HG02759 (cell line): ENCODE measurements around the gene PRKCE.

Source experiments
- ATAC-seq: cut with Tn5 transposase; IDR thresholded peaks from one replicate; pipeline ENCODE4 v1.9.1; 2021; ENCODE audit warnings: mild to moderate bottlenecking, moderate library complexity; ENCODE audit not compliant: unreplicated experiment

Gene PRKCE

DNA sequence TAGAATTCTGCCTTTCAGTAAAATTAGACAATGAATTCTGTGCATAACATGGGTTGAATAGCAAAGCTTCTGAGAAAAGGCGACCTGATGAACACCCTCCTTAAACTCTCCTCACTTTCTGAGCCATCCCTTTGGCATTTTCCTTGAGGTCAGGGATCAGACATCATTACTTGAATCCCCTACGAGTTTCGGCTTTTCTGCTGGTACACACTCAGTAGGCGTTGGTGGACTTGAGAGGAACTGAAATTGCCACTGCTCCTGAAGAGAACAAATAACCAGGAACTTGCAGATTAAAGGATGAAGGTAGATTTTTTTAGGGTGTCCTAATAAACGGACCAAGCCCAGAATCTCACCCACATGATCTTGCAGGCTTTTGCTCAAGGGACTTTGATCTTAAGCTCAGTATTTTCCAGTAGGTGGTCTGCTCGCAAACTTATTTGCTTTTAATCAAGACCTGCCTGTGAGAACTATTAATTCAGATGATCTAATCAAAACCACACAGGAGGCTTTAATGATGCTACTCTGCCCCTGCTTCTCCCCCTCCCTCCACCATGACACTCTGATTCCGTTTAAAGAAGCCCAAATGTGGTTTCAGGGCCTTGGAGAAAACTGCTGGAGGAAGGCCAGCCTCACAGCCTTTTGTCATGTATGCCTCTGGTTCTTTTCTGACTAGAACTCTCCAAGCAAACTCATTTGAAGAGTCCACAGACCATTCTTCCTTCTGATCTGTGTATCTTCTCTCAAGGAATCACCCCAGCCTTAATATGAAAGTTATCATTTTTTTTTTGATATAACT lies 124.9 kb downstream of the PRKCE start:
- ATAC-seq: no peak

DNA sequence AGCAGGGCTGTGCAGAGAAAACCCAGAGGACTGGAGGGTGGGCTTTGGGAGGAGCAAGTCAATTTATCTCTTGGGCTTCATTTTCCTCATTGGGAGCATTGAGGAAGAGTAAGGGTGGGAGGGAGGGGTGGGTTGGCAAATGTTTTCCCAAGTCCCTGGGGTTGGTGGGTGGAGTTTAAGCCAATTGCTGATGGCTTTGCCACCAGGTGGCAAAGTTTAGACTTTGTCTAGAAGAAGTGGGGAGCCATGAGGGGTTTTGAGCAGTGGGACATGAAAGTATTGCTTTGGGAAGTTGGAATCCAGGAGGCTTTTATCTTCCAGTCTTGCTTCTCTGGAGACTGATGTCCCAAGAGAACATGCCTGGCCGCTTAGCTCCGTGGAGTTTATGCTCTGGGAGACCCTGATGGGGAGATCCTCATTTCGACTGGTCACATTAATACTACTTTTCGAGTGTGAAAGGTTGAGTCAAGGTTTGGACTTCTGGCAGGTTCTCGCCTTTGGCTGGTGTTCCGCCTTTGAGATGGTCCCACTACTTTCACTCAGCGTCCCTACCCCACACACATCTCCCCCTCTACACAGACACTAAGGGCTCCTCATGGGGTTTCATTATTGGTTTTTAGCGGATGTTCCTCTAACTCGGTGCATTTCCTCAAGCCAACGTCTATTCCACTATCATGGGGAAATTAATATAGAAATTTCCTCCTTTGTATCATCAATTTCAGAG lies 126.7 kb downstream of the PRKCE start:
- ATAC-seq: no peak

DNA sequence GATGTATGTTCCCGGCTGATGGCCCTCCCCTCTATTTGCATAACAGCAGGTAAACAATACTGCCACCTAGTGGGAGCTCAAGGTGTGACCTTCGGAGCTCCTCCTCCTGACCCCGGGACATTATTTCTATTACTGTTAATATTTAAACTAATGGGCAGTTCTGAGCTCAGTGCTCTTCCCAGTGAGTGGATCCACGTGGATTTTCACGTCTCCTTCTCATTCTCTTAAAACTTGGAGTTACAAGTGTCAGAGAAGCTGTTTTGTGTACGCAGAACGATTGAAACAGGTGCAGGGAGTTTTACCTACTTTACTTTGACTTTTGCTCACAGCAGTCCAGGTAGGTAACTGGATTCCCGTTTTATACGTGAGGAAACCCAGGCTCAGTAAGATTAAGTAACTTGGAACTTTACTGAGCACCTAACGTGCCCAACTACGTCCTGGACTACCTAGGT lies 127.3 kb downstream of the PRKCE start:
- peak; percentile 53 for ATAC-seq

DNA sequence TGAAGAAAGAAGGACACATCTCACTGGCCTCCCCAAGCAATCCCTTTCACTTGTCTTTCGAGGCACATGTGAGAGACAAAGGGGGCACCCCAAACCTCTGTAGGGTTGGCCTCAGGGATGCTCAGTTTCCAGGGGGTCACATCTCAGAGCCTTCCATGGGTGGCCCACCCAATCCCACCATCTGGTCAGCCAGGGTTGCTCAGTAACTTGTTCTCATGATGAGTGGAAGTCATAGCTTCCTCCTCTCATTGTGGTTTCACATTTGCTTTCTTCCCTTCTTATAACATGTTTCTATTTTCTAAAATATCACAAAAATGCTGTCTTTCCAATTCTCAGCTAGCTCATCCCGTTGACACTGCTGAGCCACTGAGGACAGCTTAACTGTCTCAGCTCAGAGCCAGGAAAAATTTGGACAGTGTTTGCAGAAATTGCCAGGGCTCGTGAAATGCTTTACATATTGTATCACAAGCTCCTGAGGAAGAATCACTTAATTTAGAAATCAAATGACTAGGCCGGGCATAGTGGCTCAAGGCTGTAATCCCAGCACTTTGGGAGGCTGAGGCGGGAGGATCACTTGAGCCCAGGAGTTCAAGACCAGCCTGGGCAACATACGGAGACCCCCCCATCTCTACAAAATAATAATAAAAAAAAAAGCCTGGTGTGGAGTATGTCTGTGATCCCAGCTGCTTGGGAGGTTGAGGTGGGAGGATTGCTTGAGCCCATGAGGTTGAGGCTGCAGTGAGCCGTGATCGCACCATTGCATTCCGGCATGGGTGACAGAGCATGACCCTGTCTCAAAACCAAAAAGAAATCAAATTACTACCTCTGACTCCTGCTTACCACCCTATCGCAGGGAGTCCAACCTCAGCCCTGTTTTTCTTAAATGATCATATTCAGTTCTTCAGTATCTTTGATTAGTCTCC lies 129.3 kb downstream of the PRKCE start:
- ATAC-seq: peak; percentile 58

DNA sequence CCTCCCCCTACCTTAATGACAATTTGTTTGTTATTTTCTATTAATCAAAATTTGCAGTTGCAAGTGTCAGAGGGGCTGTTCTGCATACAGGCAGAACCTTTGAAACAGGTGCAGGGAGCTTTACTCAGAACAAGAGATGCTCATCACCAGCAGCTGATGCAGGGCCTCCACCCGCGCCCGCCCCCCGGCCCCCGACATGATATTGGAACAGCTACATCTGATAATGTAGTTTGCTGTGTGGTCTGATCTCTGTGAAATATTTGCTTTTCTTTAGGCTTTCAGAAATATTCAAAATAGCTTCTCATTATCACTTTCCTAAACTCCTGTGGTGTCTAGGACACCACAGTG lies 130.0 kb downstream of the PRKCE start:
- peak; percentile 38 for ATAC-seq

DNA sequence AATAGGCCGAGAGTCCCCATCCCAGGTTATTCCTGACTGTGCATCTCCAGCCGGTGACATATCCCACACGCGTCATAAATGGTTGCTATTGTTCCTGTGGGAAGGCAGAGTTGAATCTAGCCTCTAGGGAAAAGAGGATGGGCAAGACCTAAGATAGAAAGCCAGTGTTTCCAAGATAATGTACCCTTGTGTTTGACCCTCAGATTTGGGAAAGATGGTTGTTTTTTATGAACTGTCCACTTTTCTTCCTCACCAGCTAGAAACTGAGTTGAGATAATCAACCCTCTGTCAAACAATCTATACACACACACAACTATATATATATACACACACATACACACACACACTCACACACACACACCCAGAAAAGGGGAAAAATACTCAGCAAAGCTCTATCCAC lies 131.0 kb downstream of the PRKCE start:
- no peak for ATAC-seq

DNA sequence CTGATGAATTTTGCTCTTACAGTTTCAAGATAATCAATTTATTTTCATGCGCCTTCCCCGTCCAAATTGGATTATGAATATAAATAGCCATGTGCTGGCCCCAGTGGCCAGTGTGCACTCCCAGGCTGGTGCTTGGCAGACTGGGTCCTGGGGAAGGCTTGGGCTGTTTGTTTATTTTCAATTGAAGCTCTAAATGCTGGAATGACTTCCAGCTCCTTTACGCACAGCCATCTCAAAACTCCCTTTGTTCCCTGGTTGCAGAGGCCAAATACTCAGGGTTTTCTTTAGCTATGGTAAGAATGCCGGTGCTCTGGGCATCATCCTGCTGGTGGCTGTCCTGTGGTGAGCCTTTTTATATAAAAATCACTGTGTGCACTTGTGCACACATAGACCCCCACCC lies 131.5 kb downstream of the PRKCE start:
- ATAC-seq: no peak

DNA sequence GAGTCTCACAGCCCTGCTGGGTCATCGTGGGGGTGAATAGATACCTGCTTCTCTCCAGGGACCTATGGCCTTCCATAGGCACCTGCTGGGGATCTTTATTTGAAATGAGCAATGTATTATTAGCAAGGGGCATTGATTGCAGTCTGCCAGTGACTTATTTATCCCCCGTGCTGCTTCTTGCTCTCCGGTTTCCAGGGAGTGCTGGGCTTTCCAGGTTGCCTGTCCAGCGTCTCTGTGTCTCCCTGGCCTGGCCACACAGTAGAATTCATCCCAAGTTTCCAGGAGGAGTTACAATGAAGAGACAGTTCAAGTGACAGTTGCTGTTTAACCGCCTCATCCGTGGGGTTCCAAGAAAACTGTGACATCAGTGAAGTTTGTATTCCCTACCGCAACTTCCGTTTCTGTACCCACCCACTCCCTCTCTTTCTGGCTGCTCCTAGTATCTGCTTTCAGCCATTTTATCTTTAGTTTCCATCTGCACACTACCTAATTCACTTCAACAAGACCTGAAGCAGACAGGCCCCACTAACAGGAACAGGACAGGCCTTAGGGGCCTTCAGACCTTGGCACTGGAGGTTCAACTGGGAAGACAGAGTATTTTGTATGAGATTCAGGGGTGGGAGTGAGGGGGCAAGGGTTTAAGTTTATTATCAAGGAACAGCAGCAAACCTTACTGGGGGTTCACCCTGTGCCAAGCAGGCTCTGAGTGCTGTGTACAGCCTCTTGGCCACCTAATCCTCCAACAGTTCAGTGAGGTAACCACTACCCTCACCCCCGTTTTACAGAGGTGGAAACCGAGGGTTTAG lies 134.8 kb downstream of the PRKCE start:
- ATAC-seq: no peak

DNA sequence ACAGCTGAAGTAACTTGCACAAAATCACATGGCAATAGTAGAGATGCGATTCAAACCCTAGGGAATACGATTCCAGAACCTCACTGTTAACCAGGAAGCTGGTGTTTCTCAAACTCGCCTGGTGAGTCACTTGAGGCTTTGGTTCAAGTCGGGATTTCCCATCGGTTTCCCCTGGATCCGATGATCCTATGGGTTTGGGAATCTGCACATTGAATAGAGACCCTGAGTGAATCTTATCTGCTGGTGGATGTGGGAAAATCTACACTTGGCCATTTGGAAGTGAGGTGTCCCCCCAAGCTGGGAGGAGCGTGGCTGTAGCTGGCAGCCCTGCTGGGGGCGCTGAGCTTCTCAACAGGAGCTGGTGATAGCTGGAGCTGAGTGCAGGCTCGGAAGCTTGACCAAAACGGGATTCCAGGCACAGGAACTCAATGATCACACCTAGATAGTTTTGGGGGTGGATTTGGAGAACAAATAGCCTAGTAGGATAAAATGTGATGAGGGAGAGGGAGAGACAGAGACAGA lies 135.4 kb downstream of the PRKCE start:
- ATAC-seq: no peak

DNA sequence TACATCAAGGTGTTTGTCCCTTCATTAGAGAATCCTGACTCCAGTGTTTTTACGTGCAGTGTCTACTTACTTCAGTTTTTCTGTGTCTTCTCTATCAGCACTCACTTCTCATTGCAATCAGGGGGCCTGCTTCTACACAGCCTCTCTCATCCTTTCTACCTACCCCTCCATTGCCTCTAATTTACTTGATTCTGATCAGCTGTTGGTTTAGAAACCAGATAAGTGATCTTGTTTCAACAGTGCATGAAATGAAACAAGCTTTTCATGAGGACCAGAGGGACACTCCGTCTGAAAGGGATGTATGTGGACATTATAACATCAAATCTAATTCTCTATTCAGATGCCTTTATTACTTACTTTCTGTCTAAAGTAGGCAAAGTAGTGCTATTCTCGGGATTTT lies 136.9 kb downstream of the PRKCE start:
- ATAC-seq: no peak

DNA sequence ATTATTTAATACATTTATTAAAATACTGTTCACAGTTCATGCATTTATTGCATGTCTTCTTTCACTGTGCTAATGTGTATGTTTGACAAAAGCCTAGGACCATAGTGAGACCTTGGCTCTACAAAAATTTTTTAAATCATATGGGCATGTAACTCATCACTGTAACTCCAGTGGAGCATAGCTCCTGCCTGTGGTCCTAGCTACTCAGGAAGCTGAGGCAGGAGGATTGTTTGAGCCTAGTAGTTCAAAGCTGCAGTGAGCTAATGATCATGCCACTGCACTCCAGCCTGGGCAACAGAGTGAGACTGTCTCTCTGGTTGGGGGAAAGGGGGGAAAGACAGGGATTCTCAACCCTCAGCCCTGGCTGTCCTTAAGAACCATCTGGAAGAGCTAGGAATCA lies 137.8 kb downstream of the PRKCE start:
- ATAC-seq: no peak

DNA sequence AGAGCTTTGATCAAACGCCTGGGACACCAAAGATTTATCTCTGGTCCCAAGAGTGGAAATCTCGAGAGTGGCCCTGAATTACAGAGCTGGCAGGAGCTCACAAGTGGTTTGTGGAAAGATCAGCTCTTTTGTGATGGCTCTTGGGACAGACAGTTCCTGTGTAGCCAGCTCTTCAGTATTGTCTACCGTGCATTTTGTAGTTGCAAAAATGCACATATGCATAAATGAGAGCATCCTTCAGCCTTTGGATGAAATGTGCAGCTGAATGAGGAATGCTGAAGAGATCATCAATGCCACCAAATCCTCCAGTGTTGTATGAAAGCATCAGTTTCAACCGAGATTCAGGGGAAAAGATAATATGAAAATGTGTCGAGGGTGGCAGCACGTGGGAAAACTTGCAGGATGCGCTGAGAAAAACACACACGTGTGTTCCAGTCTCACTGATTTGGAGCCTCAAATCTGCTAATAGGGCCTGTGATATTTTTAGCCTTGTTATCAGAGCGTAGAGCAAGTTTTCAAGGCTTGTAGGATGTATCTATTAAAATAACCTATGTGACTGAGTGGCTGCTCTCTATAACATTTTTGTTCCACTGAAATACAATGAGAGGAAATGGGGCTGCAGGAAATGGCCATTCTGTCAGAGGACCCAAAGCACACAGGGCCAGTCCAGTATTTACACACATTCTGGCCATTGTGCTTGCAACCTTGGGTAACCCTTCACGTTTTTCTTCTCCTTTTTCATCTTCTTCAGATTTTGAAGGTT lies 138.7 kb downstream of the PRKCE start:
- no peak for ATAC-seq

DNA sequence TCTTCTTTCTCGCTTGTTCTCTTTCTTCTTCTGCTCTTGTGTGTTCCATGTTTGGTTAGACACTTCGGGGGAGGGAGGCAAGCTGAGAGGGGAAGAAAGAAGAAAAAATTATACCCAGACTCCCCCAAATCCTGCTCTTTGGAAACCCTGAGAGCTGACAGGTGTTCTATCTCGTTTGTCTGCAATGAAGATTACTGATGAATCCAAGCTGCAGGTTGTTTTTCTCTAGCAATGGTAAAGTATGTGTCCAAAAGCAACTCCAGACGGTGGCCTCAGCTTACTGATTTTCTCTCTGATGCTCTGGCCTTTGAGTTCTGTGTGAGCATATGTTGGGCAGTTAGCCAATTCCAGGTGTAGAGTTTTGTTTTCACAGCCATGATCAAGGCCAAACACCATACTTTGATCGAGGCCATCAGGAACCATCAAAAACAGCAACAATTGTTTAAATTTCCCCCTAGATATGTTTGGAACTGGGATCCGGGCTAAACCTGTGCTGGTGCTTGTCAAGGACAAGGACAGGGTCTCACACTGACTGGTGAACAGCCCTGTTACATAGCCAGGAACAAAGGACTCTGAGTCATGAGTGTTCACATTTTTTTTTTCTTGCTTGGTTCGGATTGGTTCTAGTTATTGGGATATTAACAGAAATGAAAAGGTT lies 142.0 kb downstream of the PRKCE start:
- ATAC-seq: no peak

DNA sequence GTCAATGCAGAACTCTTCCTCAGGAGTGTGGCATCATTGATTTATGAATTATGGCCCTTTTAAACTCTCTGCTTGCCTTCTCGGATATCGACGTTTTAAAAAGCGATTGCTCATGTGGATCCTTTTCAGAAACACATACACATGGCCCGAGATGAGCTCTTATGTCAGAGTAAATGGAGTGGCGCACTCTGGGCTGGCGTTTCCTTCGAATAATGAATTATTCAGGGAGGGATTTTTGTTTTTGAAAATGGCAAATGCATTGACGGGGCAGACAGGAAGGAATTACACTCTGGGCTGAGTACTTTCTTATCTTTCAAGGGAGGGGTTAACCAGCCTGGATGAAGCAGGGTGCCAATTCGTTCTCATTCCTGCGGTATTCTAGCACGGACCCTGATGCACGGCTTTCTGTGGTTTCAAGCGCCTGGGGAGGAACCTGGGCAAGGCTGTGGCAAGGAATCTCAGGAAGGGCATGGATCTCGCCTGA lies 142.7 kb downstream of the PRKCE start:
- ATAC-seq: no peak

DNA sequence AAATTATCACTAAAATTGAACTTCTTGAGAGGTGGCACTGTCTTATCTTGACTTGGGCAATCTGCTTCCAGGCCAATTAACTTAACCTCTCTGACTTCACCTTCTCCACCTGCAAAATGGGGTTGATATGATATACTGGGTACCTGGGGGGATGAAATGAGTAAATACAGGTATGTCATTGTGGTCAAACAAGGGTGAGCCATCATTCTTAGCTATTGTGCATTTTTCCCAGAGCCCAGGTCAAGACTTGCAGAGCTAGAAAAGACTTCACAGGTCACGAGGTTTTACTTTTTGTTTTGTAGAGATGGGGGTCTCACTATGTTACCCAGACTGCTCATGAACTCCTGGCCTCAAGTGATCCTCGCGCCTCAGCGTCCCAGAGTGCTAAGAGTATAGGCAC lies 145.0 kb downstream of the PRKCE start:
- no peak for ATAC-seq

DNA sequence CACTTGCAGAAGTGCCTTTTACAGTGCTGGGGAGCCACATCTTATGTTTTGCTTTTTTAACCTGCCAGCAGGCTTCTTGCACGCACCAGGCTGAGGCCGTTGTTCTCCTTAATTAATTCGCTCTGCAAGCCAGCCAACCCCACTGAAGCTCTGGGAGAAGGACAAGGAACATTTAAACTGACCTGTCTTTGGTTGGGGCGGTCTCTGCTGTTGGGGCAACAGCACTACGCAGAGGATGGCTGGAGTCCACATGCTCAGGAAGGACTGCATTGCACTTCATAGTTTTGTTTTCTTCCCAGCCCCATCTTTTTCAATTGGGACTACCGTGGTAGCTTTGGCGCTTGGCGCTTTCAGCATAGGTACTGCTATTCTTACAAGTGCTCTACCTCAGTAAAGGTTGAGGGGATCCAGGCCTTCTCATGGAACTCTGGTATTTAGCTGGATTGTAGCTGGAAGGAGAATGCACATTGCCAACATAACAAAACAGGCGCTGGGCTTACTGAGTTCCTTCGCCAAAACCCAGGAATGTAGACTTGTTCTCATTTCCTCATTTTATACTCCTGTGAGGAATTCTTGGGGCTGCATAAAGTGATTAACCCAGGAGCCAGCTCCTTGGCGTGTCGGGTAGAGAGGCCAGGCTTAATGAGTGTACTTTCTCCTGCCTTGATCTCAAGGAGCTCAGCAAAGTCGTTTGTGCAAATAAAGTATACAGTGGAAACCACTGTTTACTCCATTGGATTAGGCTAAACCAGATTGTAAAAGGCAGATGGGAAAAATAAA lies 146.2 kb downstream of the PRKCE start:
- ATAC-seq: no peak

DNA sequence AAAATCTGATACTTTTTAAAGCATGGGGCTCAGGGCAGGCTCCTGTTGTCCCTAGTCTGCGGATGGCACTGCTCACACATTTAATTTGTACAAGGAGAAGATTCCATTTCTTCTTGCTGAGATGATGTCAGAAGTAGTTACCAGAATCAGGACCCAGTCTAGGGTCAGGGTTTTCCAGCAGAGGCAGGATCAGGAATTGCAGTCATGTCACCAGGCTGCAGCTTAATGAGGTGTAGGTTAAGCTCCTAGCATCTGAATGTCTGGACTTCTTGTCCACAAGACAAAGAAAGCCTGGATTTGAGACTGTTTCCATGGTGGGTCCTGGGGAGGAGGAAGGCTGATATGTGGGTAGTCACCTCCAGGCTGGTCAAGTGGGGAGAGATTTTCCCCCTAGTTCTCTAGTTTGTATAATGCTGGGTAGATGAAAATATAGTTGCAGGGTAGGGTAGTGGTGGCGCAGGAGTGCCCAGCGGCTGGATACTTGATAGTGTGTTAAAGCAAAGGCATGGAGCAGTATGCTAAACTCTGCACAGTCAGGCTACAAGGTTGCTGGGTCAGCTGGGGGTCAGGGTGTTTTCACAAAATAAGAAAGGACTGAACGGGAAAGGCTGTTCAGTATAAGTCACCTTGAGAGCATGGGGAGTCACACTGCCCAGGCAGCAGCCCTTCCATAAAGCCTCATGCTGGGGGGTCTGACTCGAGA lies 148.4 kb downstream of the PRKCE start:
- ATAC-seq: no peak
